ENCODE results near the gene EMILIN3. TPM values are rescaled to one million over a fixed set of nuclear protein-coding genes. Genes with fewer than 3 reads are reported as not detected.

EMILIN3 gene
- total RNA-seq, 1 donor from 2014 or later, result not detected

DNA sequence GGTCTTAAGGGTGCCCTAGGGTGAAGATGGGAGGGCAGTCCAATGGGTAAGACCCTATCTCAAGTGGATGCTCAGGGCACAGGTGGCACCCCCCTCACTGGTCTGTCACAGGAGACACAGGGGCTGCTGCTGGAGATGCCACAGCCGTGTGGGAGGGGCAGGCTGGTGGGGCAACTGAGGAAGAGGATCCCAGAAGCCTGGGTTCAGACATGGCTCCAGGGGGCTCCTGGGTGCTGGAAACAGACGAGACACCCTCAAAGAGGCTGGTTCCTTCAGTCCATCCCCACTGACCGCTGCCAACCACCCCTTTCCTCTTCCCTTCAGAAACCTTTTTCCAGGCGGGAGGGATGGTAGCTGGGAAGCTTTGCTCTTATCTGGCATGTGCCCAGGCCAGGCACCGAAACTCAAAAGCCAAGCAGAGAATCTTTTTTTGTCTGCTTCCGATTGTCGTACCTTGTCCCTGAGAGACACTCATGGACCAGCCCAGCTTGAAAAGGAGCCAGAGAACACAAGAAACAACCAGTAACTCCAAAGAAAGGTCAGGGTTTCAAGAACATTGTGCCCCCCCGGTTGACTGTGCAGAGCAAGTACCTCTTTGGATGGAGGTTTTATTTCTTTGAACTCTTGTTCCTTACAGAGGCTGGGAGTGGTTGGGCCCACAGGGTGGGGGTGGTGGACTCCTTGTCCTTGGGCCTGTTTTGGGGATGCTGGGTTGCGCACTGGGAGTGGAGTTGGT lies 28.5 kb upstream of the EMILIN3 start:
- Mint-ChIP-seq H3K27ac (no peak overlapping the region), H3K27me3 (no peaks in the 10 kb centered on the region), H3K4me3 (no peak overlapping the region), H3K4me1 (no peaks in the 10 kb centered on the region), H3K36me3 (ENCODE audit: low read depth) (no peaks in the 10 kb centered on the region), H3K9me3 (no peaks in the 10 kb centered on the region)
- ChIA-PET CTCF (no interaction called here), POLR2A (no interaction called here)
- no peak for DNase-seq
- ATAC-seq (ENCODE audit: low read depth), result no peak
- intact Hi-C loops (cut with micrococcal nuclease), result no loop called here
- TF ChIP-seq, protein P1, sequence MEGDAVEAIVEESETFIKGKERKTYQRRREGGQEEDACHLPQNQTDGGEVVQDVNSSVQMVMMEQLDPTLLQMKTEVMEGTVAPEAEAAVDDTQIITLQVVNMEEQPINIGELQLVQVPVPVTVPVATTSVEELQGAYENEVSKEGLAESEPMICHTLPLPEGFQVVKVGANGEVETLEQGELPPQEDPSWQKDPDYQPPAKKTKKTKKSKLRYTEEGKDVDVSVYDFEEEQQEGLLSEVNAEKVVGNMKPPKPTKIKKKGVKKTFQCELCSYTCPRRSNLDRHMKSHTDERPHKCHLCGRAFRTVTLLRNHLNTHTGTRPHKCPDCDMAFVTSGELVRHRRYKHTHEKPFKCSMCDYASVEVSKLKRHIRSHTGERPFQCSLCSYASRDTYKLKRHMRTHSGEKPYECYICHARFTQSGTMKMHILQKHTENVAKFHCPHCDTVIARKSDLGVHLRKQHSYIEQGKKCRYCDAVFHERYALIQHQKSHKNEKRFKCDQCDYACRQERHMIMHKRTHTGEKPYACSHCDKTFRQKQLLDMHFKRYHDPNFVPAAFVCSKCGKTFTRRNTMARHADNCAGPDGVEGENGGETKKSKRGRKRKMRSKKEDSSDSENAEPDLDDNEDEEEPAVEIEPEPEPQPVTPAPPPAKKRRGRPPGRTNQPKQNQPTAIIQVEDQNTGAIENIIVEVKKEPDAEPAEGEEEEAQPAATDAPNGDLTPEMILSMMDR (IDR thresholded peaks at IDR 0.05), result no peak

DNA sequence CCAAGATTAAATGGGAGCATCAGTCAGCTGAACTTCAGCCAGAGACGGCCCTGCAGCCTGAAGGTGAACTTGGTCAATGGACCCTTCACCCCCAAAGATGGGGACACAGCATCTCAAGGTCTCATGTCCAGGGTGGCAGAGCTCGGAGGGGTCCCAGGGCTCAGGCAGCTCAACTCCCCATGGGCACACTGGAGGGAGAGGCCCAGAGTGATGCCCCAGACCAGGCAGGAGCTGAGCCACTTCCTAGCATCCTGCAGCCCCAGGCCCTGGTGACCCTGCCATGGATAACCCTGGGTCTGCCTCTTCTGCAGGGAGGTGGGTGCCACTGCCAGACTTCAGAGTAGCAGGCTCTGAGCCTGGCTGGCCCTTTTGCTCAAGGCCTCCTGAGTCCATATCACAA lies 27.5 kb upstream of the EMILIN3 start:
- no peaks in the 10 kb centered on the region for H3K27me3 Mint-ChIP-seq
- POLR2A ChIA-PET, result no interaction called here
- ATAC-seq (ENCODE audit: low read depth) (no peak), DNase-seq (no peak)
- H3K27ac Mint-ChIP-seq, result no peak overlapping the region
- no peaks in the 10 kb centered on the region for H3K9me3 Mint-ChIP-seq
- H3K36me3 Mint-ChIP-seq (ENCODE audit: low read depth), result no peaks in the 10 kb centered on the region
- TF ChIP-seq, protein P1 (IDR thresholded peaks at IDR 0.05), result no peak
- CTCF ChIA-PET, result no interaction called here
- no peak overlapping the region for H3K4me3 Mint-ChIP-seq
- no peaks in the 10 kb centered on the region for H3K4me1 Mint-ChIP-seq
- intact Hi-C loops (cut with micrococcal nuclease), result no loop called here

DNA sequence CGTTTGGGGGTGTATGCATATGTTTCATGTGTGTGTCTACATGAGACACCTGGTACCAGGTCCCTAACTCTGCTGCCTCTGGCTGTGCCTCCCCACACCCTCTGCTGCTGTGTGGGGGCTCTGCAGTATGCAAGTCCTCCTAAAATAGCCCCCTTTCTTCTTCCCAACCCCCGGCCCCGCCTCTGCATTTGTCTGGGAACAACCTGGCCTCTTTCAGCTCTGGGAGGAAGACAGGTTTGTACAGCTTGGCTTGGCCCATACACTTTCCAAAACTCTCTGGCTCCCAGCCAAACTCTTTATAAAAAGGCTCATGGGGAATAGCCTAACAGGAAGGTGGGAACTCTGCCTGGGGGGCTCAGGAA lies 27.1 kb upstream of the EMILIN3 start:
- intact Hi-C loops (cut with micrococcal nuclease), result no loop called here
- no peak for DNase-seq

DNA sequence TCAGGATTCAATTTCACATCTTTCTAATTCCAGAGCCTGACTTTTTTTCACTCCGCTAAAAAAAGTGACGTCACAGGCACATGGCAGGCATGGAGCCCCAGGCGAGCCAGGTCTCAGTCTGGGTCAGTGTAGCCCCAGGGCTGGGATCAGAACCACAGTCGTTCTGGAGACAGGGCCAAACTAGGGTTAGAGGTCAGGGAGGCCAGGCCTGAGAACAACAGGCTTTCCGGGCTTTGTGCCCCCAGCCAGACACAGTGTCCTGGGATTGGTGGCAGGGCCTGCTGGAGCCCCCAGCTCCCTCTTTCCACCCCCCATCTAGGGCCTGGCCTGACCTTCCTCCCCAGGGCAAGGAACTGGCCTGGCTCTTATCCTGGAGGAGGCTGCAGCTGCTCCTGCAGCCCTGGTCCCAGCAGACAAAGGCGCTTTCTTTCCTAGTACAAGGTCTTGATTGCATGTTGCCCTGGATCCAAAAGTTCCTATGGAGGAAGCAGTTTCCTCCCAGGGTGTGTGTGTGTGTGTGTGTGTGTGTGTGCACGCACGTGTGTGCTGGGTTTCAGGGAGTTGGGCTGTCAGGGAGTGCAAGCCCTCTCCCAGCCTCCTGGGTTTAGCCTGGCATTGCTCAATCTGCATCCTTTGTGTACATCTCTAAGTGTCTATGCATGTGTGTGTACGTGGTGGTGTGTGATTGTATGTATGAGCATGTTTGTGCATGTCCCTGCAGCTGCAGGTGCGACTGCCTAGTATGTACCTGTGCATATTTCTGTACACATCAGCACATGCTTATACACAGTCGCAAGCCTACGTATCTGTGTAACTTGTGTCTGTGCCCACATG lies 26.5 kb upstream of the EMILIN3 start:
- Mint-ChIP-seq H3K36me3 (ENCODE audit: low read depth) (no peaks in the 10 kb centered on the region), H3K9me3 (no peaks in the 10 kb centered on the region), H3K4me1 (no peaks in the 10 kb centered on the region), H3K27me3 (peaks cover 2% of the 10 kb centered on the region), H3K27ac (no peak overlapping the region), H3K4me3 (no peak overlapping the region)
- CTCF ChIA-PET, result no interaction called here
- no peak for ATAC-seq (ENCODE audit: low read depth)
- intact Hi-C loops (cut with micrococcal nuclease), result no loop called here
- DNase-seq, result no peak
- POLR2A ChIA-PET, result no interaction called here
- TF ChIP-seq, protein P1 (IDR thresholded peaks at IDR 0.05), result no peak

More for the DNA sequence above, 27.1 kb upstream of the EMILIN3 start:
- Mint-ChIP-seq H3K4me1 (no peaks in the 10 kb centered on the region), H3K36me3 (ENCODE audit: low read depth) (no peaks in the 10 kb centered on the region), H3K4me3 (no peak overlapping the region), H3K27me3 (no peaks in the 10 kb centered on the region), H3K27ac (no peak overlapping the region), H3K9me3 (no peaks in the 10 kb centered on the region)
- TF ChIP-seq, protein P1 (IDR thresholded peaks at IDR 0.05), result no peak
- ChIA-PET CTCF (no interaction called here), POLR2A (no interaction called here)
- ATAC-seq (ENCODE audit: low read depth), result no peak

DNA sequence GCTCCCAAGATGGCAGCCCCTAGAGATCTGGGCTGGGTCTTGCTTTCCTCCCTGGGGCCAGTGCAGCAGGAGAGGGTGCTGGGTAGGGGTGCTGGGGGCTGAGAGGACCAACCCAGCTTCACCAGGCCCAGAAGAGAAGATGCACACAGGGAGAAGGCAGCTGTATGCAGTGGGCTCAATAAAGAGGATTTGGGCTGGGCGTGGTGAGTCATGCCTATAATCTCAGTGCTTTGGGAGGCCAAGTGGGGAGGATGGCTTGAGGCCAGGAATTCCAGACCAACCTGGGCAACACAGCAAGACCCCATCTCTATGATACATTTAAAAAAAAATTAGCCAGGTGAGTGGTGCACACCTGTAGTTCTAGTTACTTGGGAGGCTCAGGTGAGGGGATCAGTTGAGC lies 25.7 kb upstream of the EMILIN3 start:
- ChIA-PET POLR2A (no interaction called here), CTCF (no interaction called here)
- intact Hi-C loops (cut with micrococcal nuclease), result no loop called here
- peaks cover 2% of the 10 kb centered on the region for H3K27me3 Mint-ChIP-seq
- TF ChIP-seq, protein P1 (IDR thresholded peaks at IDR 0.05), result no peak
- no peak overlapping the region for H3K4me3 Mint-ChIP-seq
- DNase-seq (no peak), ATAC-seq (ENCODE audit: low read depth) (no peak)
- H3K9me3 Mint-ChIP-seq, result no peaks in the 10 kb centered on the region
- no peaks in the 10 kb centered on the region for H3K36me3 Mint-ChIP-seq (ENCODE audit: low read depth)
- H3K4me1 Mint-ChIP-seq, result no peaks in the 10 kb centered on the region
- H3K27ac Mint-ChIP-seq, result no peak overlapping the region
